Measurements from ENCODE around the gene ZMAT5. TPM values are rescaled to one million over a fixed set of nuclear protein-coding genes. Genes with fewer than 3 reads are reported as not detected.

Gene ZMAT5
- total RNA-seq, 1 experiment from 2014 or later, result 31.4 TPM

GRCh38 chr22:29702931-29703501, 63.8 kb downstream of the ZMAT5 start:
- in situ Hi-C loops (cut with HindIII; ENCODE audit: low pct_unique_long_range_greater_than_20kb, low sequenced_read_pairs), result no loop called here
- no peak for DNase-seq (ENCODE audit: low read depth)

GRCh38 chr22:29702000-29702930, 64.5 kb downstream of the ZMAT5 start:
- in situ Hi-C loops (cut with HindIII; ENCODE audit: low pct_unique_long_range_greater_than_20kb, low sequenced_read_pairs), result no loop called here
- no peak for DNase-seq (ENCODE audit: low read depth)

- peak; percentile 71 for DNase-seq (ENCODE audit: low read depth)
- in situ Hi-C loops (cut with HindIII; ENCODE audit: low pct_unique_long_range_greater_than_20kb, low sequenced_read_pairs), result no loop called here
Measured at GRCh38 chr22:29701155-29701999, 65.4 kb downstream of the ZMAT5 start.

GRCh38 chr22:29700900-29701154, 66.0 kb downstream of the ZMAT5 start:
- no peak for DNase-seq (ENCODE audit: low read depth)
- in situ Hi-C loops (cut with HindIII; ENCODE audit: low pct_unique_long_range_greater_than_20kb, low sequenced_read_pairs), result no loop called here

GRCh38 chr22:29700206-29700899, 66.5 kb downstream of the ZMAT5 start:
- DNase-seq (ENCODE audit: low read depth), result no peak
- in situ Hi-C loops (cut with HindIII; ENCODE audit: low pct_unique_long_range_greater_than_20kb, low sequenced_read_pairs), result no loop called here

GRCh38 chr22:29697853-29698598, 68.8 kb downstream of the ZMAT5 start:
- in situ Hi-C loops (cut with HindIII; ENCODE audit: low pct_unique_long_range_greater_than_20kb, low sequenced_read_pairs), result no loop called here

GRCh38 chr22:29695129-29695926, 71.5 kb downstream of the ZMAT5 start:
- in situ Hi-C loops (cut with HindIII; ENCODE audit: low pct_unique_long_range_greater_than_20kb, low sequenced_read_pairs), result no loop called here
- no peak for DNase-seq (ENCODE audit: low read depth)

More at GRCh38 chr22:29697853-29698598, 68.8 kb downstream of the ZMAT5 start:
- no peak for DNase-seq (ENCODE audit: low read depth)

- in situ Hi-C loops (cut with HindIII; ENCODE audit: low pct_unique_long_range_greater_than_20kb, low sequenced_read_pairs), result no loop called here
Measured at GRCh38 chr22:29693671-29694070, 73.1 kb downstream of the ZMAT5 start.

GRCh38 chr22:29693161-29693560, 73.6 kb downstream of the ZMAT5 start:
- in situ Hi-C loops (cut with HindIII; ENCODE audit: low pct_unique_long_range_greater_than_20kb, low sequenced_read_pairs), result no loop called here
- DNase-seq (ENCODE audit: low read depth), result no peak

More at GRCh38 chr22:29693671-29694070, 73.1 kb downstream of the ZMAT5 start:
- no peak for DNase-seq (ENCODE audit: low read depth)

GRCh38 chr22:29692327-29692640, 74.5 kb downstream of the ZMAT5 start:
- in situ Hi-C loops (cut with HindIII; ENCODE audit: low pct_unique_long_range_greater_than_20kb, low sequenced_read_pairs), result no loop called here
- DNase-seq (ENCODE audit: low read depth), result no peak

- DNase-seq (ENCODE audit: low read depth), result no peak
- in situ Hi-C loops (cut with HindIII; ENCODE audit: low pct_unique_long_range_greater_than_20kb, low sequenced_read_pairs), result no loop called here
Measured at GRCh38 chr22:29691636-29692326, 75.0 kb downstream of the ZMAT5 start.

GRCh38 chr22:29690476-29690875, 76.3 kb downstream of the ZMAT5 start:
- in situ Hi-C loops (cut with HindIII; ENCODE audit: low pct_unique_long_range_greater_than_20kb, low sequenced_read_pairs), result no loop called here
- no peak for DNase-seq (ENCODE audit: low read depth)

- no peak for DNase-seq (ENCODE audit: low read depth)
- in situ Hi-C loops (cut with HindIII; ENCODE audit: low pct_unique_long_range_greater_than_20kb, low sequenced_read_pairs), result no loop called here
Measured at GRCh38 chr22:29689880-29690213, 77.0 kb downstream of the ZMAT5 start.

- no peak for DNase-seq (ENCODE audit: low read depth)
- in situ Hi-C loops (cut with HindIII; ENCODE audit: low pct_unique_long_range_greater_than_20kb, low sequenced_read_pairs), result no loop called here
Measured at GRCh38 chr22:29689206-29689879, 77.5 kb downstream of the ZMAT5 start.

GRCh38 chr22:29684244-29684643, 82.6 kb downstream of the ZMAT5 start:
- in situ Hi-C loops (cut with HindIII; ENCODE audit: low pct_unique_long_range_greater_than_20kb, low sequenced_read_pairs), result no loop called here
- DNase-seq (ENCODE audit: low read depth), result no peak

- DNase-seq (ENCODE audit: low read depth), result no peak
- in situ Hi-C loops (cut with HindIII; ENCODE audit: low pct_unique_long_range_greater_than_20kb, low sequenced_read_pairs), result no loop called here
Measured at GRCh38 chr22:29683536-29683935, 83.3 kb downstream of the ZMAT5 start.

Measured in Caki2 (cell line).